Measurements from ENCODE around the gene VSNL1.

The VSNL1 gene

DNA sequence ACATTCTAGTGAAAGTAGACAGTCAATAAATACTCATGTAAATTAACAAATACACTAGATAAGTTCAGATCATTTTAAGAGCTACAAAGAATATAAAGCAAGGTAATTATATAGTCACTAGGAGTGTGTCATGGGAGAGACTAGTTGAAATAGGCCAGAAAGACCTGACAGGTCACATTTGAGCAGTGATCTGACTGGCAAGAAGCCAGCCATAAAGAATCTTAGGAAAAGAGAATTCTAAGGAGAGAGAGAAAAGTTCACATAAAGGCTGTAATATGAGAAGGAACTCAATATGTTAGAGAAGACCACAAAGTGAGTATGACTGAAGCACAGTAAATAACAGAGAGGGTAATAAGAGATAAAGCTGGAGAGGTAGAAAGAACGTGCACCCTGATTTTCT lies 31.2 kb downstream of the VSNL1 start:
- Histone ChIP-seq H3K27ac (ENCODE audit: extremely low read depth, low read depth, low read length) (no peak overlapping the region), H3K9me3 (ENCODE audit: control insufficient read depth, insufficient read depth, low read depth, low read length) (no peaks in the 10 kb centered on the region), H3K4me3 (ENCODE audit: low read depth, low read length) (no peak overlapping the region), H3K36me3 (ENCODE audit: control insufficient read depth in 2 of 2, insufficient read depth in 1 of 2, low read length in 2 of 2) (no peaks in the 10 kb centered on the region), H3K4me1 (ENCODE audit: control insufficient read depth, insufficient read depth, low read length) (no peaks in the 10 kb centered on the region)
- TF ChIP-seq, protein P1, sequence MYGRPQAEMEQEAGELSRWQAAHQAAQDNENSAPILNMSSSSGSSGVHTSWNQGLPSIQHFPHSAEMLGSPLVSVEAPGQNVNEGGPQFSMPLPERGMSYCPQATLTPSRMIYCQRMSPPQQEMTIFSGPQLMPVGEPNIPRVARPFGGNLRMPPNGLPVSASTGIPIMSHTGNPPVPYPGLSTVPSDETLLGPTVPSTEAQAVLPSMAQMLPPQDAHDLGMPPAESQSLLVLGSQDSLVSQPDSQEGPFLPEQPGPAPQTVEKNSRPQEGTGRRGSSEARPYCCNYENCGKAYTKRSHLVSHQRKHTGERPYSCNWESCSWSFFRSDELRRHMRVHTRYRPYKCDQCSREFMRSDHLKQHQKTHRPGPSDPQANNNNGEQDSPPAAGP (tag by site-specific recombination; IDR thresholded peaks at IDR 0.05), result no peak
- TF ChIP-seq, protein P2, sequence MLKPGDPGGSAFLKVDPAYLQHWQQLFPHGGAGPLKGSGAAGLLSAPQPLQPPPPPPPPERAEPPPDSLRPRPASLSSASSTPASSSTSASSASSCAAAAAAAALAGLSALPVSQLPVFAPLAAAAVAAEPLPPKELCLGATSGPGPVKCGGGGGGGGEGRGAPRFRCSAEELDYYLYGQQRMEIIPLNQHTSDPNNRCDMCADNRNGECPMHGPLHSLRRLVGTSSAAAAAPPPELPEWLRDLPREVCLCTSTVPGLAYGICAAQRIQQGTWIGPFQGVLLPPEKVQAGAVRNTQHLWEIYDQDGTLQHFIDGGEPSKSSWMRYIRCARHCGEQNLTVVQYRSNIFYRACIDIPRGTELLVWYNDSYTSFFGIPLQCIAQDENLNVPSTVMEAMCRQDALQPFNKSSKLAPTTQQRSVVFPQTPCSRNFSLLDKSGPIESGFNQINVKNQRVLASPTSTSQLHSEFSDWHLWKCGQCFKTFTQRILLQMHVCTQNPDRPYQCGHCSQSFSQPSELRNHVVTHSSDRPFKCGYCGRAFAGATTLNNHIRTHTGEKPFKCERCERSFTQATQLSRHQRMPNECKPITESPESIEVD (tag by site-specific recombination; IDR thresholded peaks at IDR 0.05), result 0 out of 2 replicates have a peak, but pooled peaks have one; percentile 11
- TF ChIP-seq, protein P3, sequence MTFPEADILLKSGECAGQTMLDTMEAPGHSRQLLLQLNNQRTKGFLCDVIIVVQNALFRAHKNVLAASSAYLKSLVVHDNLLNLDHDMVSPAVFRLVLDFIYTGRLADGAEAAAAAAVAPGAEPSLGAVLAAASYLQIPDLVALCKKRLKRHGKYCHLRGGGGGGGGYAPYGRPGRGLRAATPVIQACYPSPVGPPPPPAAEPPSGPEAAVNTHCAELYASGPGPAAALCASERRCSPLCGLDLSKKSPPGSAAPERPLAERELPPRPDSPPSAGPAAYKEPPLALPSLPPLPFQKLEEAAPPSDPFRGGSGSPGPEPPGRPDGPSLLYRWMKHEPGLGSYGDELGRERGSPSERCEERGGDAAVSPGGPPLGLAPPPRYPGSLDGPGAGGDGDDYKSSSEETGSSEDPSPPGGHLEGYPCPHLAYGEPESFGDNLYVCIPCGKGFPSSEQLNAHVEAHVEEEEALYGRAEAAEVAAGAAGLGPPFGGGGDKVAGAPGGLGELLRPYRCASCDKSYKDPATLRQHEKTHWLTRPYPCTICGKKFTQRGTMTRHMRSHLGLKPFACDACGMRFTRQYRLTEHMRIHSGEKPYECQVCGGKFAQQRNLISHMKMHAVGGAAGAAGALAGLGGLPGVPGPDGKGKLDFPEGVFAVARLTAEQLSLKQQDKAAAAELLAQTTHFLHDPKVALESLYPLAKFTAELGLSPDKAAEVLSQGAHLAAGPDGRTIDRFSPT (tag by site-specific recombination; IDR thresholded peaks at IDR 0.05), result no peak
- TF ChIP-seq, protein P4, sequence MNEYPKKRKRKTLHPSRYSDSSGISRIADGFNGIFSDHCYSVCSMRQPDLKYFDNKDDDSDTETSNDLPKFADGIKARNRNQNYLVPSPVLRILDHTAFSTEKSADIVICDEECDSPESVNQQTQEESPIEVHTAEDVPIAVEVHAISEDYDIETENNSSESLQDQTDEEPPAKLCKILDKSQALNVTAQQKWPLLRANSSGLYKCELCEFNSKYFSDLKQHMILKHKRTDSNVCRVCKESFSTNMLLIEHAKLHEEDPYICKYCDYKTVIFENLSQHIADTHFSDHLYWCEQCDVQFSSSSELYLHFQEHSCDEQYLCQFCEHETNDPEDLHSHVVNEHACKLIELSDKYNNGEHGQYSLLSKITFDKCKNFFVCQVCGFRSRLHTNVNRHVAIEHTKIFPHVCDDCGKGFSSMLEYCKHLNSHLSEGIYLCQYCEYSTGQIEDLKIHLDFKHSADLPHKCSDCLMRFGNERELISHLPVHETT (tag by site-specific recombination; IDR thresholded peaks at IDR 0.05), result no peak
- TF ChIP-seq ZNF335 (tag by site-specific recombination; conservative IDR thresholded peaks at IDR 0.05), result peak; percentile 54; the same call in 1 of the 2 replicates
- no peak for TF ChIP-seq ZSCAN23 (tag by site-specific recombination; IDR thresholded peaks at IDR 0.05)
- ChIA-PET POLR2A (no interaction called here), CTCF (no interaction called here)

DNA sequence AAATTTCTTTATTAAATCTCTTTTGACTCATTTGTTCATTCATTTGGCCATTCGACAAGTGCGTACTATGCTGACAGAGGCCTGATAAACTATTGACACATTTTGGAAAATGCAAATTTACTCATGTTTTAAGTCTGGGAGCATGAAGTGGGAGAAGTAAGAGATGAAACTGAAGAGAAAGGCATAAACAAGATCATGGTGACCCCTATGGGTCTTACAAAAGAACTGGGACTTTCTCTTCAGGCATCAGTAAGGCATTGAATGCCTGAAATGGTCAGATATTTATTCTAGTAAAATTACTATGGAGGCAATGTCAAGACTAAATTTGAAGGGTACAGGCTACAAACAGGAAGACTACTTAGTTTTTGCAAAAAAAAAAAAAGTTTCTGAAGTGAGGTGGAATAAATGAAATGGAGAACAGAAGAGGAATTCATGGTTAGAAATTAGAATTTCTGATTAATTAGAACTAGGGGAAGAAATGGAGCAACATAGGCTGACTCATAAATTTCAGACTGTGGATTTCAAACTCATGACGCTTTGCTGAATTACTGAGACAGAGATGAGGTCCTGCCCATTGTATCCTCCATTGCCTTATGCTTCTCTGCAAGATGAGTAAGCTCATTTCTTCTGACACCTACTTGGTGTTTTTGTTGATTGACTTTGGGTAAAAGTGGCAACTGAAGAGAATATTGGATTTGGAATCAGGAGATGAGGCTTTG lies 32.7 kb downstream of the VSNL1 start:
- TF ChIP-seq, protein P5, sequence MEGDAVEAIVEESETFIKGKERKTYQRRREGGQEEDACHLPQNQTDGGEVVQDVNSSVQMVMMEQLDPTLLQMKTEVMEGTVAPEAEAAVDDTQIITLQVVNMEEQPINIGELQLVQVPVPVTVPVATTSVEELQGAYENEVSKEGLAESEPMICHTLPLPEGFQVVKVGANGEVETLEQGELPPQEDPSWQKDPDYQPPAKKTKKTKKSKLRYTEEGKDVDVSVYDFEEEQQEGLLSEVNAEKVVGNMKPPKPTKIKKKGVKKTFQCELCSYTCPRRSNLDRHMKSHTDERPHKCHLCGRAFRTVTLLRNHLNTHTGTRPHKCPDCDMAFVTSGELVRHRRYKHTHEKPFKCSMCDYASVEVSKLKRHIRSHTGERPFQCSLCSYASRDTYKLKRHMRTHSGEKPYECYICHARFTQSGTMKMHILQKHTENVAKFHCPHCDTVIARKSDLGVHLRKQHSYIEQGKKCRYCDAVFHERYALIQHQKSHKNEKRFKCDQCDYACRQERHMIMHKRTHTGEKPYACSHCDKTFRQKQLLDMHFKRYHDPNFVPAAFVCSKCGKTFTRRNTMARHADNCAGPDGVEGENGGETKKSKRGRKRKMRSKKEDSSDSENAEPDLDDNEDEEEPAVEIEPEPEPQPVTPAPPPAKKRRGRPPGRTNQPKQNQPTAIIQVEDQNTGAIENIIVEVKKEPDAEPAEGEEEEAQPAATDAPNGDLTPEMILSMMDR (tag by site-specific recombination; IDR thresholded peaks at IDR 0.05), result peak; percentile 20; the same call in 1 of the 2 replicates
- TF ChIP-seq, protein P6, sequence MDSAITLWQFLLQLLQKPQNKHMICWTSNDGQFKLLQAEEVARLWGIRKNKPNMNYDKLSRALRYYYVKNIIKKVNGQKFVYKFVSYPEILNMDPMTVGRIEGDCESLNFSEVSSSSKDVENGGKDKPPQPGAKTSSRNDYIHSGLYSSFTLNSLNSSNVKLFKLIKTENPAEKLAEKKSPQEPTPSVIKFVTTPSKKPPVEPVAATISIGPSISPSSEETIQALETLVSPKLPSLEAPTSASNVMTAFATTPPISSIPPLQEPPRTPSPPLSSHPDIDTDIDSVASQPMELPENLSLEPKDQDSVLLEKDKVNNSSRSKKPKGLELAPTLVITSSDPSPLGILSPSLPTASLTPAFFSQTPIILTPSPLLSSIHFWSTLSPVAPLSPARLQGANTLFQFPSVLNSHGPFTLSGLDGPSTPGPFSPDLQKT (IDR thresholded peaks at IDR 0.05; ENCODE audit: borderline replicate concordance, low read depth, low read length), result no peak
- no peak for TF ChIP-seq ZNF785 (tag by site-specific recombination; IDR thresholded peaks at IDR 0.05)
- no peak for TF ChIP-seq ZBTB21 (tag by site-specific recombination; IDR thresholded peaks at IDR 0.05)
- no peak for TF ChIP-seq SALL2 (tag by site-specific recombination; IDR thresholded peaks at IDR 0.05; ENCODE audit: borderline replicate concordance)
- TF ChIP-seq ZSCAN16 (tag by site-specific recombination; IDR thresholded peaks at IDR 0.05), result no peak
- no peak for TF ChIP-seq ZNF843 (tag by site-specific recombination; IDR thresholded peaks at IDR 0.05)
- no peak for TF ChIP-seq MEIS1 (CRISPR knock-in tag; IDR thresholded peaks at IDR 0.05; ENCODE audit: borderline replicate concordance)
- H3K4me1 ChIP-seq (ENCODE audit: control insufficient read depth, insufficient read depth, low read length), result no peaks in the 10 kb centered on the region
- H3K36me3 ChIP-seq (ENCODE audit: control insufficient read depth in 2 of 2, insufficient read depth in 1 of 2, low read length in 2 of 2), result no peaks in the 10 kb centered on the region
- no peak overlapping the region for H3K27ac ChIP-seq (ENCODE audit: extremely low read depth, low read depth, low read length)
- ChIA-PET CTCF (interaction anchor here (0.6 to 2.2 kb wide), 5 partner anchors 49 to 965 kb away, joined by 3 to 6 read pairs (median 4); no protein-coding TSS in a partner anchor), POLR2A (no interaction called here)
- no peak overlapping the region for H3K4me3 ChIP-seq (ENCODE audit: low read depth, low read length)
- H3K9me3 ChIP-seq (ENCODE audit: control insufficient read depth, insufficient read depth, low read depth, low read length), result no peaks in the 10 kb centered on the region

All from HEK293 (cell line).